HG03442 (cell line): ENCODE measurements around the gene MTFR2.

Experiments used
- ATAC-seq: cut with Tn5 transposase; IDR thresholded peaks from one replicate; pipeline ENCODE4 v1.9.1; 2021; ENCODE audit warnings: mild to moderate bottlenecking, moderate library complexity; ENCODE audit not compliant: unreplicated experiment

MTFR2 gene

DNA sequence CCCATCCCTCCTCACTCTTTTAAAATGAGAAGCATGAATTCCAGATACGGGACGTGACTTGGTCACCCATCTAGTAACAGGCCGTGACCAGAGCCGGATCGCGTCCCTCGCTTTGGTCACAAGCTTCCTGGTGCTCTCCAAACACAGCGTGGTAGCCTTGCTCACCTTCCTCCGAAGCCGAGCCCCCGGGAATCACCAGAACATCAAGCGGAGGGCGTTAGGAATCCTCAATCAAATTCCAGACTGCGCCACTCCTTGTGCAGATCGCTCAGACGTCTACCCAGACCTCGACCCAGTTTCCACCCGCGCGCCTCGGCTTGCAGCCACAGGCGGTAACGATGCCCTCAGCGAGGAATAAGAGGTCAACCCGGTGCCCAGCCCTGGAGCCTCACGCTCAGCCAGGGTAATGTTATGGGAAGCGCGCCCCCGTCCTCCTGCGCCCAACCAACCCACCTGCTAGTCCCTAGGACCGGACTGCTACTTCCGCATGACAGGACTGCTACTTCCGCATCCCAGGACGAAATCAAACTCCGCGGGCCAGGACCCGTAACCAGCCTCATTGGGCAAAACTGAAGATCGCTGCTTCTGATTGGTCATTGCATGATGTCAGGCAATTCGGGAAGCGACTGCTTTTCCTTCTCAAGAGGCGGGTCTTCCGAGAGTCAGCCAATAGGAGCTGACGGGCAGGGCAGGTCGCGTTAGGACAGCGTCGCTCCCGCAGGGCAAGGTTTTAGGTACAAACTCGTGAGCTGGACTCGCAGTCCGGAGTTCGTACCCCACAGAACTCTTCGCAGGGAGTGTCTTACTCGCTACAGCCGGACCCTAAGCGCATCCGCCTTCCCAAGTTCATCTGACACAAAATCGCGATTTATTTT, at the start of gene MTFR2:
TSS of gene MTFR2 (minus strand) at position 501 of the 875 bp plus-strand sequence. CDS start 1,212 bp downstream, outside the sequence.
- ATAC-seq: peak; percentile 96

DNA sequence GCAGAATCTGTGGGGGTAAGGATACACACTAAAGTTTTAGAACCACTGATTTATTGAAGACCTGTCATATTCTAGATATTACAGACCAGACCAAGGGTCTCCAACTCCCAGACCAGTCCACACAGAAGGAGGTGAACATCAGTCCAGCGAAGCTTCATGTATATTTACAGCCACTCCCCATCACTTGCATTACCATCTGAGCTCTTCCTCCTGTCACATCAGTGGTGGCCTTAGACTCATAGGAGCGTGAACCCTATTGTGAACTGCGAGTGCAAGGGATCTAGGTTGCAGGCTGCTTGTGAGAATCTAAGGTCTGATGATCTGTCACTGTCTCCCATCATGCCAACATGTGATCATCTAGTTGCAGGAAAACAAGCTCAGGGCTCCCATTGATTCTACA, 44.5 kb upstream of the MTFR2 start:
- no peak for ATAC-seq

DNA sequence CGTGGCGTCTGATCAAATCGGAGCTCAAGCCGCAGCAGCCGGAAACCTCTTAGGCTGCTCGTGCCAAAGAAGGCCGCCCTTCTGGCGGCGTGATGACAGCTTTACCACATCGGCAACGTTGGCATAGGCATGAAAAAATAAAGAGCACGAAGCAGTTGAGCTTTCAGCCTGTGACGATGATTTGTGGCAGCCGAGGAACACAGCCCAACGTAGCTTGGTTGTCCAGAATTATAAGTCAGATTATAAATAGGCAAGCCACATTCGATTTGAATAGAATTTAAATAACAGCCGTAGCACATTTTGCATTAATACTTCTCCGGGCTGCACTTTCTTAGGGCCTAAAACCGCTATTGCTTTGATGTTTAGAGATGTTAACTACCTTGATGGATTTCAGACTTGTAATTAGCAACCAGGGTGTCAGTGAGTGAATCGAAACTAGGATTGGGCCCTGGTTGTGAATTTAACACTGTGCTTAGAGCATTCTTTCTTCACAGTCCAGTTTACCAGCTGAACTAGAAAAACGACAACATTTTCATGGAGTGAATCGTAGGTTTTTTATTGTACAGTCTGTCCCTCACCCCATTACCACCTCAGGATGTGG, 40.4 kb upstream of the MTFR2 start:
- no peak for ATAC-seq

DNA sequence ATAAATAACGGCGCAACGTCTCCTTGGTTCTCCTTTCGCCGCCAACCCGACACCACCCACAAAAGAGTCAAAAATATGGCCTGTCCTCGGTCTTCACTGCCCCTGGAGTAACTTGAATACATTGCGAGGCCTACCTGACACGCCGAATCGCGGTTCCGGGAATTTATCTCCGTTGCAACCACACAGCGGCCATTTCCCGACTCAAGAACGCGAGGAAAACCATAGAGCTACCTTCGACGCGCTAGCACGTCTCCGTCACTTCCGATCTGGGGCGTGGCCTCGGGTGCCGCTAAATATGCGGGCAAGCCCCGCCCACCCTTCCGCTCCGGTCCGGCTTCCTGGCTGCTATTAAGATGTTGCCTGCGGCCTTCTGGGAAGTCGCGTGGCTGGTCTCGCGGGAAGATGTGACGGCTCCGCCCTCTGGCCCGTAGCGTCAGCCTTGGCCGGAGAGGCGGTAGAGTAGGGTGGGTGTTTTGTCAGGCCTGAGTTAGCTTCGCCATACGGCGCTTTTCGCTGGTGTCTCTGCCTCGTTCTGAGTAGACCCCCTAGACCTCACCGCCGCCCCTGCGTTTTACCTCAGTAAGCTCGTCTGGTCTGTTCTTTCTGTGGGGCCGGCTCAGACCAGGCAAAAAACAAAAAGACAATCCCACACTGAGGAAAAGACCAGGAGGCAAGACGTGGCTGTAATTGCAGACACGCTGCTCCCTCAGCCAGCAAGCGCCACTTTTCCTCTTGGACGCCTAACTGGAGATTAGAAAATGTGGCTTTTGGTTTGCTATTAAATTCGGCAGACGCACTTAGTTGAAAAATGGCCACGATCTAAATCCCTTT, 39.7 kb upstream of the MTFR2 start, which contains the start of gene BCLAF1:
TSS of gene BCLAF1 (minus strand) at position 268 of the 831 bp plus-strand sequence. CDS start 9,980 bp downstream, outside the sequence.
- peak; percentile 91 for ATAC-seq

DNA sequence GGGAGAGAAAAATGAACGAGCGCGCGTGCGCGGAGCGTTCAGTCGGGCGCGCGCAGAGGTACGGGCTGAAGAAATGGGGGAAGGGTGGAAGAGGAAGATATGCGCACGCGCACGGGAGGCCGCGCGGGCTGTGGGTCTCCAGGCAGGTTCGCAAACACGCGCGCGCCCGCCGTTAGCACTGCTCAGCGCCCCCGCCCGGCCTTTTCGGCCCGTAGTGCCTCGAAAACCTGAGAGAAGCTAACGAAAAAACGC, 39.1 kb upstream of the MTFR2 start:
- ATAC-seq: peak; percentile 39

DNA sequence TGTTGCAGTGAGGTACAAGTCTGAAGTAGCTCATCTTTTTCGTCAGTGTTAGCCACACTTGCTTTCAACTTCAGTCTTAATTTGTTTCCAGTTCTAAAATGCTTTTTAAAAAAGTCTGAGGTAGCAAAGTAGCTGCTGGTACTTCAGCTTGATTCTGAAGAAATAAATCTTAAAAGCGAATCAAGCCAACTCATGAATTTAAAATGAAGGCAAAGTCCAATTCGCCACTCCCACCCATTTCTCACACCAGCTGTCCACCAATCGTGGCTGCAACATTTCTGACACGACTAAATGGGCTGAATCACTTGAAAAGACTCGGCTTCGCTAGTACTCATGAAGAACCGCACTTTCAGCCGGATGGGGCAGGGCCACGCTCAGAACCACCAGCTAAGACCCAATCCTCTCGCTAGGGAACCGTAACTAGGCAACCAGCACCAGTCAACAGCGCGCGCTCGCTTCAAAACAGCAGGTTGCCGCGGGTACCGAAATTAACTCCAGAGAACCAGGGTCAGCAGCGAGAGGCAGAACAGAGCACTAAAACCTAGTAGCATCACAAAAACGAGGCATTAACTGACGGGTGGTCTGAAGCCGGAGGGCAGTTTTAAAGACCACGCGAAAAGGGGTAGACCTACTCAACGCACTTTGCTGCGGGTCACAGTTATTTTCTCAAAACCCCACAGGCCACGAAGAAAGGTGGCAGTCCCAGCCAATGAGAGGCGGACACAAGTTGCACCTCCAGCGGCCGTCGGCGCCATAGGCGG, 38.6 kb upstream of the MTFR2 start:
- ATAC-seq: peak; percentile 34

DNA sequence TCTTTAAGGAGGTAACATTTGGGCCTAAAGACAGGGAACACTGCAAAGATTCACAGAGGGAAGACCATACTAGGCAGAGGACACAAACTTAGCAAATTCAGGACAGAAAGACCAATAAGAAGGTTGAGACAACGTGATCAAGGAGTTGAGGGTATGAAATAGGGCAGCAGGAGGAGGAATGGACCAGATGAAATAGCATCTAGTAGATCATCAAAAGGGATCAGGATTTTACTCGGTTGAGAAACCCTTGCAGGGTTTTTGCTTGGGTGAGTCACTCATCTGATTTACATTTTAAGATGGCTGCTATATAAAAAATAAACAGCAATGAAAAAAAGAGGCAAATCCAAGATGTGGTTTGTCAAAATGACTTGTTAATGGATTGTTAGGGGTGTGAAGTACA, 34.8 kb upstream of the MTFR2 start:
- ATAC-seq: no peak

DNA sequence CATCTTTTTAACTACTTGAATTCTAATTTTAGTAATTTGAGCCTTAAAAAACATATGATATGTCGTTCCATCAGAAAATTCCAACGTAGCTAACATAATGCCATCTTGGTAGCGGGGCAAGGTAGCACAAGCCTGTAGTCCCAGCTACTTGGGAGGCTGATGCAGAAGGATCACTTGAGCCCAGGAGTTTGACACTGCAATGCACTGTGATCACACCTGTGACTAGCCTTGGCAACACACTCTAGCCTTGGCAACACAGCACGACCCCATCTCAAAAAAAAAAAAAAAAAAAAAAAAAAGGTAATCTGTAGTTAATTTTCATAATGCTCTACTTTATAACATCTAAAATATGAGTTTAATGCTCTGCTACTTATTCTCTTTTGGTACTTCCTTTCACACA, 32.8 kb upstream of the MTFR2 start:
- no peak for ATAC-seq

DNA sequence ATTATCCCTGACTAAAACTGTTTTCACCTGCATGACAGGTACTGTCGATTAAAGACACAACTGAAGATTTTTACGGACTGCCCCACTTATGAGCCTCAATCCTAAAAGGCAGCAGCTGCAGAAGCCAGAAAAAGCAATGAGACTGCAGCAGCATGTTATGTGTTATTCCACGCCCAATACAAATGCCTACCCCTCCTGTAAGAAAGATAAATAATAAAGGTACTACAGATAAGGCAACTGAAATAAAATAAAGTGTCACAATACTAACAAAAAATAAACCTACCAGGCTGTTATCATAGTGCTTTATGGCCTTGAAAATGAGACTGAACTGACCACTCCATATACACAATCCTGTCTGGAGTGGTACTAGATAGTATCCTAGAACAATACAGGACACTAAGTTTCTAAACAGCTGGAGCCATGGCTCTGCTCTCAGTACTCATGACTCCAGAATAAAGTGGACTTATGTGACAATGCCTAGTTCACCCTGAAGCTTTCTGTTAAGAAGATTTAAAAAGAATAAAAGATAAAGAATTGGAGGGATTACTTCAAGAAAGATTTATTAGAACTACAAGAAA, 30.0 kb upstream of the MTFR2 start:
- no peak for ATAC-seq

DNA sequence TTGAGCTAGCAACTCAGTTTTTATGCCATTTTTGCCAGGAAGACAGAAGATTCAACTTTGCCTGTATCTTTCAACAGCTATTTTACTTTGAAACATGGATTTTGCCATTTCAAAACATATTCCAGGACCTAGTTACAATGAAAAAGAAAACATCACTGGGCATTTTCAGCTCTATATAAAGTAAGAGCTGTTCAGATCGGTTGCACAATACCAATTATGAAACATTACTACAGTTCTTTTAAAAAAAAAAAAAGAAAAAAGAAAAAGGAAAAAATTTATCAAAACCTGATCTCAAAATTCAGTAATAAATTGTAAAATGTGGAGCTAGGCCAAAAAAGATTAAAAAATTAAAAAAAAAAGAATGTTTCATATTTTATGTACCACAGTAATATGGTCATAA, 24.0 kb upstream of the MTFR2 start:
- ATAC-seq: no peak

DNA sequence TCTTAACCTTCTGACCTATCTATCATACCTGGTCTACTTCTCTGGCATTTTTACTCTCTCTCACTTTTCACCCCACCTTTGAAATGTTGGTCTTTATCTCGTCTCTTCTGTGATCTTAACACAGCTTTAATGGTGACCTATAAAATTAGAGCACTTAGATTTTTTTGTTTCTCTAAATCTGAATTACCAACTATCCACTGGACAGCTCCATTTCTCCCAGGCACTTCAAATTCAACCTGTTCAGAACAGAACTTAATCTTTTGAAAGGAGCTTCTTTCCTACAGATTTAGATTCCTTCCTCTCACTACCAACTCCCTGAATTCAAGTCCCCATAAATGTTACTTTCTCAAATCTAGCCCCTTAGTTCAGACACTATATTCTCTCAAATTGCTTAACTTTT, 15.0 kb upstream of the MTFR2 start:
- ATAC-seq: no peak

DNA sequence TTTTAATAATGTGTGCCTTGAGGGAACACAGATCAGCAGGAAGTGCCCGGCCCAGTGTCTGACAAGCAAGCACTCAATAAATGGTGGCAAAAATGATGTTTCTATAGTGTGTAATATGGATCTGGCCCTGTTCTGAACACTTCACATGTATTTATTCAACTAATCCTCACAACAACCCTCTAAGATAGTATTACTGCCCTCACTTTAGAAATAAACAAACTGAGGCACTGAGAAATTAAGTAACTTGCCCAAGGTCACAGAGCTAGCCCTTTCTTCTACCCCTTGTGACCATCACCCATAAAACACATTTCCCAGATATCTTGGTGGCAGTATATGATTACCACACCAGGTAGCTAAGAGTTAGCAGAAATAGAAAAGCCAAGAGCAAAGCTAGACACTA, 12.8 kb upstream of the MTFR2 start:
- no peak for ATAC-seq

DNA sequence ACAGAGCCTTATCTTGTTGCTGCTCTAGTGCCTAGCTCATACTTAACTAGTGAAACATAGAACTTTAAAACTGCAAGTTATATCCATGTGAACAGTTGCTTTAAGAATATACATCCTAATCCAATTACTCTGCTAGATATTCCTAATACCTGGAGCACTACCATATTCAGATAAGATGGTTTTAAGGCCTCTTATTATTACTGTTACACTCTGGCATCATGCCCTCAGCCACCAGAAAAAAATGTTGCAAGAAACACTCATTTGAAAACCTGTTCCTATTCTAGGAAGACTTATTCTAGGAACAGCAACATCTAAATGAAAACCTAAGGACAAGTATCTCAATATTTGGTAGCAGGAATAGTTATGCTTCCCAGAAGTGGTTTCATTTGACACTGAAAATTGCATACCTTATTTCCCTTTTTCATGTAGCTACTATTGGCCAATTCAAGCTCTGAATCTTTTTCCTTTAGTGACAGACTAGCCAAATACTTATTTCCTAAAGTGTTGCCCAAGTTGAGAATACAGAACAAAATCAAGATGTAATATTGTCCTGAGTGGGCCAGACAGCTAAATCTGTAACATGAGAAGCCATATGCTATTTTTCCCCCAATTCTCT, 4.8 kb upstream of the MTFR2 start:
- ATAC-seq: no peak

DNA sequence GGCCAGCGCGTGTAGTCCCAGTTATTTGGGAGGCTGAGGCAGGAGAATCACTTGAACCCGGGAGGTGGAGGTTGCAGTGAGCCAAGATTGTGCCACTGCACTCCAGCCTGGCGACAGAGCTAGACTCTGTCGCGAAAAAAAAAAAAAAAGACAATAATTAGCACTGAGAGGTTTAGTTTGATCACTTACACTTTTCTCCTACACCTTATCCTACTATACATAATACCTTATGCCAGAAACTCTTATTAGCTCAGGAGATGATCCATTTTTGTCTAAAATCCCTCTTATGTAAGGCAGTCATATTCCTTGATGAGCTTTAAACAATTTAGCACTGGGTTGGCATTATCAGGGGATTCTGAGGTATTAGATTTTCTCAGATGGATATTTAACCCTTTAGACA, 3.6 kb upstream of the MTFR2 start:
- ATAC-seq: no peak

DNA sequence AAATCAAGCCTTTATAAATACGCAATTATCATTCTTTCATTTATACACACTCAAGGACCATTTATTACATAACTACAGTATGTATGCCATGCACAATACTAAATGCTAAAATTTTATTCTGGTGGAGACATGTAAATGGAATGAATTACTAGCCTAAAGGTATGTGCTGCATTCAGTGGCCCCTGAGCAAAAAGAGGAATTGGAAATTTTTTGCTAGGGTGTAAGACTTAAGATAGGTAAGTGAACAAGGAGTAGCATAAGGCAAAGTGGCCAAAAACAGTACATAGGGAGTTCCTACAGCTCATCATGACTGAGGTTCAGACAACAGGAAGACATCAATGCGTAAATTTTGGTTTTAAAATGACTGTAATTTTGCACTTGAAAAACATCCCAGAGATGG, 2.3 kb upstream of the MTFR2 start:
- no peak for ATAC-seq

DNA sequence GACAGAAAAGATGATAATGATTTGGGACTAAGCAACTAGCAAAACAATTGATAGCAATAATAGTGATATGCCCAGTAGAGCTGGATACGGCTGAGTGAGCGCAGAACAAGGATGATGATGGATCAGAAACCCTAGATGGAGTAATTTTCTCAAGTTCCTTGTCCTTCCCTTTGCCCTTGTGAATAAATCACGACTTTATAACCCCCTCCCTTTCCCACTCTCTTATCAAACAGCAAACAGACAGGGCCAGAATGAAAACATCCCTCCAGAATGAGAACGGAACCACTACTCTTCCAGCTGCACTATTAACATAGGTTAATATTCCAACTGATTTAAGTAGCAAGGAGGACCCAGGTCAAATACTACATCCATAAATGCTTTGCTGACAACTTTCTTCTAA, 1.3 kb upstream of the MTFR2 start:
- ATAC-seq: no peak

DNA sequence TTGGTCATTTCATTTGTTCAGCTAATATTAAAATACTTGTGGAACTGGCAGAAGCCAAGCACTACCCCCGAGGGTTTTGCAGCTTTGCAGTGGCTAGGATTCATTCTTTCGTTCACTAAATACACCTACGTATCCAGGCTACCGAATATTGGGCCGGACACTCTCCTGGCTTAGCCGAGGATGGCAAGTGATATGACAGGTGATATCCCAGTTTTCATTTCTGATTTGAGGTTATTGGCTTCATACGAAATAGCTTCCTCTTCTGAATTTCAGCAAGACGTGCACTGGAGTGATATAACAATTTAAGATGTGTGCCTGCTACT, 536 bp upstream of the MTFR2 start:
- no peak for ATAC-seq

DNA sequence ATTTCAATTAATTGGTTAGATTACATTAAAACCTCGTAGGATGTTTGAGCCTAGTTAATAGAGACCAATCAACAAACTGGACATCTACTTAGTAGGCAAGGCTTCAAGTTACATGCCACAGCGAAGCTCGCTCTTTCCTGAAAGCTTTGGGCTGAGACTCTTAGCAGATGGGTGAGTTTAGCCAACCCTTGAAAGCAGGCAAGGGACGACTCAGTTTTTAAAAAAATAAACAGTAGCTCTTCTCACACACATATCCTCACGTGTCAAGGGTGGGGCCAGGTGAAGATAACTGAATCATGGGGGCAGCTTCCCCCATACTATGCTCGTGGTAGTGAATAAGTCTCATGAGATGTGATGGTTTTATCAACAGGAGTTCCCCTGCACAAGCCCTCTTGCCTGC, 775 bp downstream of the MTFR2 start:
- ATAC-seq: no peak

DNA sequence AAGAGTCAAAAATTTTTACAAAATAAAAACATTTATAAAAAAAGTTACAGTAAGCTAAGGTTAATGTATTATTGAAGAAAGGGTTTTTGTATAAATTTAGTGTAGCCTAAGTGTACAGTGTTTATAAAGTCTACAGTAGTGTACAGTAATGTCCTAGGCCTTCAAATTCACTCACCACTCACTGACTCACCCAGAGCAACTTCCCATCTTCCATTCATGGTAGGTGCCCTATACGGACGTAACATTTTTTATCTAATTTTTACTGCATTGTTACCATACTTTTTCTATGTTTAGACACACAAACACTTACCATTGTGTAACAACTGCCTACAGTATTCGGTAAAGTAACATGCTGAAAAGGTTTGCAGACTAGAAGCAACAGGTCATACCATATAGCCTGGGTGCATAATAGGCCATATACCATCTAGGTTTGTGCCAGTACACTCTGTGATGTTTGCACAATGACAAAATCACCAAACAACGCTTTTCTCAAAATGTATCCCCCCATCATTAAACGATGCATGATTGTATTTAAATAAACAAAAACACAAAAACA, 6.0 kb downstream of the MTFR2 start:
- no peak for ATAC-seq
